Activated CD4-positive, CD25-positive, alpha-beta regulatory T cell treated with anti-CD3 and anti-CD28 coated beads, Interleukin-2, amount 50 U/mL, for 72 hours (primary cell): Measurements from ENCODE around the gene MINDY3.
A peak's percentile ranks its signal among the peaks of the same experiment; 100 is the strongest.
"Not testable (repeated sequence)": the region's sequence is repeated elsewhere in the genome, so short reads cannot be mapped to it uniquely, and the experiment has no call there.

ENCODE experiments used
- DNase-seq: peaks from one replicate; pipeline ENCODE4 v3.0.0; 2021

The MINDY3 gene

GRCh38 chr10:15764892-15765454, 95.3 kb downstream of the MINDY3 start:
- no peak for DNase-seq

- DNase-seq: no peak
Observed at GRCh38 chr10:15763006-15763405, 97.3 kb downstream of the MINDY3 start.

GRCh38 chr10:15762239-15762638, 98.1 kb downstream of the MINDY3 start:
- DNase-seq: not testable (repeated sequence)

GRCh38 chr10:15761224-15761623, 99.1 kb downstream of the MINDY3 start:
- not testable (repeated sequence) for DNase-seq

- no peak for DNase-seq
Observed at GRCh38 chr10:15760681-15761080, 99.6 kb downstream of the MINDY3 start.

- no peak for DNase-seq
Observed at GRCh38 chr10:15759265-15759664, 101.0 kb downstream of the MINDY3 start.

- no peak for DNase-seq
Observed at GRCh38 chr10:15758618-15759017, 101.7 kb downstream of the MINDY3 start.

- DNase-seq: no peak
Observed at GRCh38 chr10:15754937-15755336, 105.4 kb downstream of the MINDY3 start.

- DNase-seq: no peak
Observed at GRCh38 chr10:15751046-15751445, 109.3 kb downstream of the MINDY3 start.

GRCh38 chr10:15748126-15748525, 112.2 kb downstream of the MINDY3 start:
- DNase-seq: no peak

GRCh38 chr10:15747632-15748031, 112.7 kb downstream of the MINDY3 start:
- no peak for DNase-seq

GRCh38 chr10:15745751-15746150, 114.6 kb downstream of the MINDY3 start:
- DNase-seq: no peak

- DNase-seq: peak; percentile 34
Observed at GRCh38 chr10:15744217-15744865, 116.0 kb downstream of the MINDY3 start.

- DNase-seq: no peak
Observed at GRCh38 chr10:15743443-15743842, 116.9 kb downstream of the MINDY3 start.

GRCh38 chr10:15742836-15743235, 117.5 kb downstream of the MINDY3 start:
- DNase-seq: no peak

GRCh38 chr10:15742102-15742501, 118.2 kb downstream of the MINDY3 start:
- DNase-seq: no peak

- DNase-seq: no peak
Observed at GRCh38 chr10:15741581-15741980, 118.7 kb downstream of the MINDY3 start.

- DNase-seq: no peak
Observed at GRCh38 chr10:15740261-15740660, 120.0 kb downstream of the MINDY3 start.

GRCh38 chr10:15739254-15739970, 120.9 kb downstream of the MINDY3 start:
- DNase-seq: no peak

- no peak for DNase-seq
Observed at GRCh38 chr10:15738270-15738925, 121.9 kb downstream of the MINDY3 start.

- DNase-seq: no peak
Observed at GRCh38 chr10:15737656-15738055, 122.7 kb downstream of the MINDY3 start.

- DNase-seq: no peak
Observed at GRCh38 chr10:15735763-15736162, 124.5 kb downstream of the MINDY3 start.

- DNase-seq: no peak
Observed at GRCh38 chr10:15730341-15730740, 130.0 kb downstream of the MINDY3 start.

- no peak for DNase-seq
Observed at GRCh38 chr10:15729890-15730289, 130.4 kb downstream of the MINDY3 start.
